HepG2 (cell line): ENCODE data around the gene GNAI2. TPM values are rescaled to one million over a fixed set of nuclear protein-coding genes. Genes with fewer than 3 reads are reported as not detected.

Experiments
- CEBPZ ChIP-seq: IDR thresholded peaks from 2 replicates; pipeline ENCODE4 v1.6.1; 2012; ENCODE audit warnings: low read length, improper control_type of control experiment
- DMAP1 ChIP-seq: IDR thresholded peaks from 2 replicates; pipeline ENCODE4 v1.6.1; 2016
- FOXA3 ChIP-seq: IDR thresholded peaks from 2 replicates; pipeline ENCODE4 v1.6.1; 2016; ENCODE audit warnings: missing genetic modification reagents, missing compliant biosample characterization
- GATAD2A ChIP-seq: IDR thresholded peaks from 2 replicates; pipeline ENCODE4 v1.6.1; 2016
- JUNB ChIP-seq: sonication (generic); formaldehyde crosslinking; IDR thresholded peaks from 2 replicates; pipeline ENCODE4 v1.8.0; 2022; ENCODE audit warnings: missing genetic modification reagents, mild to moderate bottlenecking, borderline replicate concordance
- MXI1 ChIP-seq: IDR thresholded peaks from 3 replicates; pipeline ENCODE4 v1.6.1; 2012; ENCODE audit warnings: low read depth, low read length, inconsistent platforms, borderline replicate concordance
- NFATC3 ChIP-seq: sonication (generic); formaldehyde crosslinking; IDR thresholded peaks from 2 replicates; pipeline ENCODE4 v1.5.1; 2020; ENCODE audit warnings: mild to moderate bottlenecking, missing genetic modification reagents
- NRL ChIP-seq: sonication (generic); formaldehyde crosslinking; IDR thresholded peaks from 2 replicates; pipeline ENCODE4 v1.5.0; 2020; ENCODE audit warnings: missing genetic modification reagents, mild to moderate bottlenecking, moderate library complexity, borderline replicate concordance
- RXRB ChIP-seq: IDR thresholded peaks from 2 replicates; pipeline ENCODE4 v1.6.1; 2016; ENCODE audit warnings: borderline replicate concordance, missing genetic modification reagents, missing compliant biosample characterization
- SIX4 ChIP-seq: sonication (generic); formaldehyde crosslinking; IDR thresholded peaks from 2 replicates; pipeline ENCODE4 v1.4.0; 2020; ENCODE audit warnings: missing genetic modification reagents
- SKI ChIP-seq: fragments of 450-650 bp; IDR thresholded peaks from one replicate; pipeline ENCODE4 v1.6.1; 2018; ENCODE audit warnings: mild to moderate bottlenecking; ENCODE audit not compliant: partially characterized antibody
- SP2 ChIP-seq: sonication (generic); formaldehyde crosslinking; IDR thresholded peaks from 2 replicates; pipeline ENCODE4 v1.5.1; 2020; ENCODE audit warnings: mild to moderate bottlenecking, missing genetic modification reagents
- TBX2 ChIP-seq: sonication (generic); formaldehyde crosslinking; IDR thresholded peaks from 2 replicates; pipeline ENCODE4 v1.5.0; 2020; ENCODE audit warnings: missing genetic modification reagents, mild to moderate bottlenecking, borderline replicate concordance
- TCF7L2 ChIP-seq: IDR thresholded peaks from 2 replicates; pipeline ENCODE4 v1.6.1; 2011; ENCODE audit warnings: mild to moderate bottlenecking, low read depth, low read length, moderate library complexity
- U2AF2 ChIP-seq: fragments of 200-400 bp; formaldehyde crosslinking; IDR thresholded peaks from 2 replicates; pipeline ENCODE4 v1.6.1; 2017; ENCODE audit warnings: low read depth, mild to moderate bottlenecking, low read length
- YY1 ChIP-seq: IDR thresholded peaks from 2 replicates; pipeline ENCODE4 v1.6.1; 2011; ENCODE audit warnings: low read length, low read depth, moderate library complexity, mild to moderate bottlenecking; ENCODE audit not compliant: insufficient read depth, insufficient replicate concordance
- ZFP37 ChIP-seq: sonication (generic); formaldehyde crosslinking; IDR thresholded peaks from 2 replicates; pipeline ENCODE4 v1.4.0; 2020; ENCODE audit warnings: missing genetic modification reagents, borderline replicate concordance
- ZFP41 ChIP-seq: sonication (generic); formaldehyde crosslinking; IDR thresholded peaks from 2 replicates; pipeline ENCODE4 v1.4.0; 2020; ENCODE audit warnings: mild to moderate bottlenecking, missing genetic modification reagents, borderline replicate concordance
- ZNF256 ChIP-seq: sonication (generic); formaldehyde crosslinking; conservative IDR thresholded peaks from 2 replicates; pipeline ENCODE4 v1.4.0; 2020; ENCODE audit warnings: missing genetic modification reagents
- ZNF484 ChIP-seq: sonication (generic); formaldehyde crosslinking; IDR thresholded peaks from 2 replicates; pipeline ENCODE4 v1.5.1; 2020; ENCODE audit warnings: mild to moderate bottlenecking, low read depth, missing genetic modification reagents, borderline replicate concordance
- ZNF619 ChIP-seq: sonication (generic); formaldehyde crosslinking; IDR thresholded peaks from 2 replicates; pipeline ENCODE4 v1.4.0; 2020; ENCODE audit warnings: mild to moderate bottlenecking, missing genetic modification reagents
- polyA plus RNA-seq, 8 experiments: library from polyadenylated mRNA; depleted of rRNA in 3 of 8; stranded (reverse) in 7 of 8; unstranded in 1 of 8; fragments of >200 nt; fragmentation: Illumina TruSeq in 4 of 8; extraction: Trizol in 4 of 8; gene quantifications; 2 replicates each; pipeline versions ENCODE4 v1.2.1 to v1.2.3, GENCODE V29; 2011 to 2016; ENCODE audit warnings: low read depth in 4 of 8, missing spikeins in 1 of 8, mixed read lengths in 1 of 8; ENCODE audit not compliant: insufficient read depth in 1 of 8
- total RNA-seq, 5 experiments: library from RNA; depleted of rRNA; stranded (reverse); fragments of >200 nt; fragmentation: Illumina TruSeq; extraction: Trizol; gene quantifications; 2 replicates each; pipeline ENCODE4 v1.2.3, GENCODE V29; 2016; ENCODE audit warnings: low read depth in 1 of 5
- TF ChIP-seq, protein P1 (sequence below): sonication (generic); formaldehyde crosslinking; IDR thresholded peaks from 2 replicates; pipeline ENCODE4 v1.5.0; 2020; ENCODE audit warnings: missing genetic modification reagents
- TF ChIP-seq, protein P2 (sequence below): sonication (generic); formaldehyde crosslinking; IDR thresholded peaks from 2 replicates; pipeline ENCODE4 v1.4.0; 2020; ENCODE audit warnings: missing genetic modification reagents, borderline replicate concordance

Gene GNAI2
- total and polyA plus RNA-seq, 2 of the 13 experiments (the other 11 are each of a cell fraction or from before 2014, with no cell fraction given), result 51.1 to 66.2 TPM

- TF ChIP-seq, protein P1, sequence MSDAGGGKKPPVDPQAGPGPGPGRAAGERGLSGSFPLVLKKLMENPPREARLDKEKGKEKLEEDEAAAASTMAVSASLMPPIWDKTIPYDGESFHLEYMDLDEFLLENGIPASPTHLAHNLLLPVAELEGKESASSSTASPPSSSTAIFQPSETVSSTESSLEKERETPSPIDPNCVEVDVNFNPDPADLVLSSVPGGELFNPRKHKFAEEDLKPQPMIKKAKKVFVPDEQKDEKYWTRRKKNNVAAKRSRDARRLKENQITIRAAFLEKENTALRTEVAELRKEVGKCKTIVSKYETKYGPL (CRISPR knock-in tag), result no peak
- TF ChIP-seq TBX2 (peak; percentile 18; the same call in 1 of the 2 replicates), YY1 (no peak), ZNF256 (CRISPR knock-in tag) (peak; percentile 58; the same call in 1 of the 2 replicates), DMAP1 (peak; percentile 34; the same call in 1 of the 2 replicates), NFATC3 (no peak), CEBPZ (no peak), MXI1 (no peak), U2AF2 (no peak), SP2 (CRISPR knock-in tag) (no peak), FOXA3 (CRISPR knock-in tag) (no peak; the same call in 1 of the 2 replicates), SIX4 (CRISPR knock-in tag) (no peak), ZFP41 (CRISPR knock-in tag) (no peak), ZNF619 (CRISPR knock-in tag) (no peak), GATAD2A (CRISPR knock-in tag) (peak; percentile 28; the same call in 1 of the 2 replicates), TCF7L2 (no peak), JUNB (CRISPR knock-in tag) (no peak), ZNF484 (no peak), RXRB (CRISPR knock-in tag) (peak; percentile 73), SKI (no peak), ZFP37 (CRISPR knock-in tag) (peak; percentile 57; the same call in 1 of the 2 replicates), NRL (CRISPR knock-in tag) (no peak; the same call in 1 of the 2 replicates)
- TF ChIP-seq, protein P2, sequence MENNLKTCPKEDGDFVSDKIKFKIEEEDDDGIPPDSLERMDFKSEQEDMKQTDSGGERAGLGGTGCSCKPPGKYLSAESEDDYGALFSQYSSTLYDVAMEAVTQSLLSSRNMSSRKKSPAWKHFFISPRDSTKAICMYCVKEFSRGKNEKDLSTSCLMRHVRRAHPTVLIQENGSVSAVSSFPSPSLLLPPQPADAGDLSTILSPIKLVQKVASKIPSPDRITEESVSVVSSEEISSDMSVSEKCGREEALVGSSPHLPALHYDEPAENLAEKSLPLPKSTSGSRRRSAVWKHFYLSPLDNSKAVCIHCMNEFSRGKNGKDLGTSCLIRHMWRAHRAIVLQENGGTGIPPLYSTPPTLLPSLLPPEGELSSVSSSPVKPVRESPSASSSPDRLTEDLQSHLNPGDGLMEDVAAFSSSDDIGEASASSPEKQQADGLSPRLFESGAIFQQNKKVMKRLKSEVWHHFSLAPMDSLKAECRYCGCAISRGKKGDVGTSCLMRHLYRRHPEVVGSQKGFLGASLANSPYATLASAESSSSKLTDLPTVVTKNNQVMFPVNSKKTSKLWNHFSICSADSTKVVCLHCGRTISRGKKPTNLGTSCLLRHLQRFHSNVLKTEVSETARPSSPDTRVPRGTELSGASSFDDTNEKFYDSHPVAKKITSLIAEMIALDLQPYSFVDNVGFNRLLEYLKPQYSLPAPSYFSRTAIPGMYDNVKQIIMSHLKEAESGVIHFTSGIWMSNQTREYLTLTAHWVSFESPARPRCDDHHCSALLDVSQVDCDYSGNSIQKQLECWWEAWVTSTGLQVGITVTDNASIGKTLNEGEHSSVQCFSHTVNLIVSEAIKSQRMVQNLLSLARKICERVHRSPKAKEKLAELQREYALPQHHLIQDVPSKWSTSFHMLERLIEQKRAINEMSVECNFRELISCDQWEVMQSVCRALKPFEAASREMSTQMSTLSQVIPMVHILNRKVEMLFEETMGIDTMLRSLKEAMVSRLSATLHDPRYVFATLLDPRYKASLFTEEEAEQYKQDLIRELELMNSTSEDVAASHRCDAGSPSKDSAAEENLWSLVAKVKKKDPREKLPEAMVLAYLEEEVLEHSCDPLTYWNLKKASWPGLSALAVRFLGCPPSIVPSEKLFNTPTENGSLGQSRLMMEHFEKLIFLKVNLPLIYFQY (CRISPR knock-in tag), result no peak
Observed at GRCh38 chr3:50221411-50222168, 14.4 kb upstream of the GNAI2 start (continued).
